ENCODE results near the gene PUM2.

DNA sequence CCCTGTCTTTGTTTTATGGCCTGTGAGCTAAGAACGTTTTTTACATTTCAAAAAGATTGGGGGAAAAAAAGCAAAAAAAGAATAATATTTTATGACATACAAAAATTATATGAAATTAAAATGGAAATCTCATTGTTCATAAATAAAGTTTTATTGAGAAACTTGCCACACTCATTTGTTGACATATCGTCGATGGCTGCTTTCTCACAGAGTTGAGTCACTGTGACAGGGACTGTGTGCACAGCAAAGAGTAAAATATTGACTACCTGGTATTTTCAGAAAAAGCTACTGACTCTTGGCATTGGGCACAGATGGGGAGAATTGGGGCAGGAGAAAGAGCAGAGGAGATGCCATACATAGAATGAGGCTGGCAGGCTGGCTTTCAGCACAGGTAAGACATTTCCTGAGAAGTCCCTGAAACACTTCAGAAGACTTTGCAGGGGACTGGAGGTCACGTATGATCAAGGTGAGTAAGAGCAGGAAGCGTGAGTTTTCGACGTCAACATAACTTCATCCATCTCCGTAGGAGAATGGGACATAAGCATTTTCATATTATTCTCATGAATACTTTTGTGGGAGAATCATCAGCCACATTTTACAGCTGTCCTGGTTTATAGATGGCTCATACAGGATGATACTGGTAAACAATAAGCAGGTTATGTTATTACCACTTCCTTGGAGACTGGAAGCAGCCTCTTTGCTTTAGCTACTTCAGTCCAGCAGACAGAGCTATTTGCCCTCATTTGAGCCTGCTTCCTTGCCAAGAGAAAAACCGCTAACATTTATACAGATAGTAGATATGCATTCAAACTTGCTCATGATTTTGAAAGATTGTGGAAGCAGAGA lies 32.5 kb upstream of the PUM2 start:
- TF ChIP-seq CTCF (IDR thresholded peaks at IDR 0.05; ENCODE audit: low read depth, low read length, missing input control) (no peak), JUND (IDR thresholded peaks at IDR 0.05) (no peak), REST (IDR thresholded peaks at IDR 0.05) (no peak), EGR1 (IDR thresholded peaks at IDR 0.05; ENCODE audit: low read depth in 2 of 2) (no peak)

Measured in liver (tissue), 3 donors.